Measurements from ENCODE around the gene SLC9A4. TPM values are rescaled to one million over a fixed set of nuclear protein-coding genes. Genes with fewer than 3 reads are reported as not detected.

SLC9A4 gene
- total and polyA plus RNA-seq, 7 donors: 0.04 TPM; not detected in 6

GRCh38 chr2:102484310-102485061, 11.5 kb downstream of the SLC9A4 start:
- intact Hi-C loops (cut with DNase I): no loop called here
- no peak overlapping the region for H3K4me3 ChIP-seq
- H3K27me3 ChIP-seq: no peaks in the 10 kb centered on the region
- DNase-seq: no peak
- H3K9me3 ChIP-seq: no peaks in the 10 kb centered on the region
- peaks cover 0 to 4% (median 0%) of the 10 kb centered on the region in 4 donors for H3K4me1 ChIP-seq
- no peaks in the 10 kb centered on the region for H3K36me3 ChIP-seq
- H3K27ac ChIP-seq: no peak overlapping the region
- TF ChIP-seq, protein P1, sequence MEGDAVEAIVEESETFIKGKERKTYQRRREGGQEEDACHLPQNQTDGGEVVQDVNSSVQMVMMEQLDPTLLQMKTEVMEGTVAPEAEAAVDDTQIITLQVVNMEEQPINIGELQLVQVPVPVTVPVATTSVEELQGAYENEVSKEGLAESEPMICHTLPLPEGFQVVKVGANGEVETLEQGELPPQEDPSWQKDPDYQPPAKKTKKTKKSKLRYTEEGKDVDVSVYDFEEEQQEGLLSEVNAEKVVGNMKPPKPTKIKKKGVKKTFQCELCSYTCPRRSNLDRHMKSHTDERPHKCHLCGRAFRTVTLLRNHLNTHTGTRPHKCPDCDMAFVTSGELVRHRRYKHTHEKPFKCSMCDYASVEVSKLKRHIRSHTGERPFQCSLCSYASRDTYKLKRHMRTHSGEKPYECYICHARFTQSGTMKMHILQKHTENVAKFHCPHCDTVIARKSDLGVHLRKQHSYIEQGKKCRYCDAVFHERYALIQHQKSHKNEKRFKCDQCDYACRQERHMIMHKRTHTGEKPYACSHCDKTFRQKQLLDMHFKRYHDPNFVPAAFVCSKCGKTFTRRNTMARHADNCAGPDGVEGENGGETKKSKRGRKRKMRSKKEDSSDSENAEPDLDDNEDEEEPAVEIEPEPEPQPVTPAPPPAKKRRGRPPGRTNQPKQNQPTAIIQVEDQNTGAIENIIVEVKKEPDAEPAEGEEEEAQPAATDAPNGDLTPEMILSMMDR (IDR thresholded peaks at IDR 0.05): no peak
- TF ChIP-seq POLR2AphosphoS5 (IDR thresholded peaks at IDR 0.05) (no peak), EP300 (IDR thresholded peaks at IDR 0.05) (no peak)
- WGBS, 2 donors: 88 to 93% methylated on average over 6 of the region's 6 CpGs

DNA sequence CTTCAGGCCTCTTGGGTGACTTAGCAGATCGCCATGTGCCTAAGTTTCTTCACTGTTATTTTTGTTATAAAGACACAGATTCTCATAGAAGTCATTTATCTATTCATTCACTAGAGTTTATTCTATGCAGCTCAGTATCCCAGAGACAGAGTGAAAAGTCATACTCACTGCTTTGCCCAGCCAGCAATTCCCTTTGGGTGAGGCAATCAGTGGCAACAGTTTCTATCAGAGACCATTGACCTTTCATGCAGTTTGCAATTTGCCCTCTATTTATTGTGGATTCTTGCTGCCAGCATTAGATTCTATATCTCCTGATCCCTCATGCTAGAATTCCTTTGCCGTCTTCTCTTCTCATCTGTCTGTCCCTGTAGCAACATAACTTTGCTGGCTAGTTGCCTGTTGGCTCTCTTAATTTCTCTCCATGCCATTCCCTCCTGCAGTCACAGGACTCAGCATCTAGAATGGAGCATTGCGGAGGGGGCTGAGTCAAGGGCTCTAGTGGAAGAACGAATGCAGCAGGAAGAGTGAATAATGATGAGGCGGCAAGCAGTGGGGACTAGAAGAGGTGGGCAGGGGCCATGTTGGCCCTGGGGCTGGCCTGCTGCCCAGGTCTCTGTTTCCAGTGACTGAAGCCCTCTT, 12.2 kb downstream of the SLC9A4 start:
- Histone ChIP-seq H3K4me1 (peaks cover 0 to 4% (median 0%) of the 10 kb centered on the region in 4 donors), H3K27ac (no peak overlapping the region), H3K9me3 (no peaks in the 10 kb centered on the region), H3K4me3 (no peak overlapping the region), H3K27me3 (no peaks in the 10 kb centered on the region), H3K36me3 (no peaks in the 10 kb centered on the region)
- no peak for TF ChIP-seq EP300 (IDR thresholded peaks at IDR 0.05)
- TF ChIP-seq POLR2A (IDR thresholded peaks at IDR 0.05): no peak
- TF ChIP-seq, protein P1 (IDR thresholded peaks at IDR 0.05): no peak
- no peak for TF ChIP-seq POLR2AphosphoS5 (IDR thresholded peaks at IDR 0.05)
- no peak for DNase-seq
- intact Hi-C loops (cut with DNase I): no loop called here
- 90 to 94% methylated on average over 5 of the region's 5 CpGs for WGBS, 2 donors

DNA sequence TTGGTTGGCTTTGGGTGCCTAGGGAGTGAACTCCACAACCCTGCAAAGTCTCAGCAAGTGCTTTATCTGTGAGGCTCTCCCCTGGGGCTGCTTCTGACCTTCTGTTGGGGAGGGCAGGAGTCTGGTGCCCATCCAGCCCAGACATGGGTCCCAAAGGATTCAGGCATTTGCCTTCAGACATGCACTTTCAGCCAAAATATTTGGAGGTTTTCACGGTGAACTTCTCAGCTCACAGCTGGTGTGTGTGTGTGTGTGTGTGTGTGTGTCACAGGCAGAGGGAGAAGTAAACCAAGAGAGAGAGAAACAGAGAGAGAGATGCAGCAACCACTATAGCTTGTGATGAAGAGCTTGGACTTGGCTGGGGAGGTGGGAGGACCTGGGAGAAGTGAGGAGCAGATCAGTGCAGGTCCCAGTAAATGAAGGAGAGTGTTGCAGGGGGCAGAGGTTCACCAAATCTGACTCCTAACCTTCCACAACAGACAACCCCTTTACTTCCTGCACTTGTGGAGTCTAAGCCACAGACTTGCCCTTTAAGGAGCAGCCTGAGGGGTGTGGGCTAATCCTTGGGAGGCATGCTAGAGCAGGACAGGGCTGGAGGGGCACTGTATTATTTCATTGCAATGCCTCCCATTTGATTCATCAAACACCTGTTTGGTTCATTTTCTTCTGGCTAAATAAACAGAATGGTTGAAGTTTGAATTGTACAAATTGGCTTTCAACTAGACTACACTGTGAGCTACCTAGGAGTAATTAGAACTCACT, 14.1 kb downstream of the SLC9A4 start:
- Histone ChIP-seq H3K4me3 (no peak overlapping the region), H3K27ac (no peak overlapping the region), H3K36me3 (no peaks in the 10 kb centered on the region), H3K27me3 (no peaks in the 10 kb centered on the region), H3K4me1 (peaks cover 0 to 4% (median 0%) of the 10 kb centered on the region in 4 donors), H3K9me3 (no peaks in the 10 kb centered on the region)
- TF ChIP-seq, protein P1 (IDR thresholded peaks at IDR 0.05): no peak
- TF ChIP-seq POLR2A (IDR thresholded peaks at IDR 0.05) (no peak), POLR2AphosphoS5 (IDR thresholded peaks at IDR 0.05) (no peak), EP300 (IDR thresholded peaks at IDR 0.05) (no peak)
- no peak for DNase-seq
- intact Hi-C loops (cut with DNase I): no loop called here
- WGBS, 2 donors: 73 to 90% methylated on average over 1 of the region's 1 CpG

GRCh38 chr2:102487761-102488462, 14.9 kb downstream of the SLC9A4 start:
- Histone ChIP-seq H3K27me3 (no peaks in the 10 kb centered on the region), H3K4me1 (peaks cover 0 to 4% (median 0%) of the 10 kb centered on the region in 4 donors), H3K9me3 (no peaks in the 10 kb centered on the region), H3K27ac (no peak overlapping the region), H3K4me3 (no peak overlapping the region), H3K36me3 (no peaks in the 10 kb centered on the region)
- intact Hi-C loops (cut with DNase I): no loop called here
- no peak for TF ChIP-seq EP300 (IDR thresholded peaks at IDR 0.05)
- TF ChIP-seq, protein P1 (IDR thresholded peaks at IDR 0.05): no peak
- TF ChIP-seq POLR2AphosphoS5 (IDR thresholded peaks at IDR 0.05): no peak
- TF ChIP-seq POLR2A (IDR thresholded peaks at IDR 0.05): no peak
- 46 to 50% methylated on average over 8 of the region's 8 CpGs for WGBS, 2 donors
- no peak for DNase-seq
